ENCODE results near the gene BEGAIN.

BEGAIN gene

GRCh38 chr14:100541621-100542560 lies 45.3 kb downstream of the BEGAIN start:
- no peak overlapping the region for H3K27ac ChIP-seq (ENCODE audit: insufficient read depth, low read length, poor library complexity, severe bottlenecking)
- no peaks in the 10 kb centered on the region for H3K9me3 ChIP-seq (ENCODE audit: control insufficient read depth, low read length)
- peaks cover 4% of the 10 kb centered on the region for H3K4me1 ChIP-seq (ENCODE audit: control insufficient read depth, insufficient read depth, low read length, poor library complexity, severe bottlenecking)
- H3K36me3 ChIP-seq (ENCODE audit: control insufficient read depth, insufficient read depth, low read length), result no peaks in the 10 kb centered on the region
- DNase-seq, result no peak
- no peak overlapping the region for H3K4me3 ChIP-seq (ENCODE audit: insufficient read depth, low read depth, low read length, poor library complexity, severe bottlenecking)
- no peaks in the 10 kb centered on the region for H3K27me3 ChIP-seq (replicated peaks; ENCODE audit: control insufficient read depth, insufficient read depth, low read length, poor library complexity, severe bottlenecking)

- no peaks in the 10 kb centered on the region for H3K9me3 ChIP-seq (ENCODE audit: control insufficient read depth, low read length)
- no peaks in the 10 kb centered on the region for H3K4me1 ChIP-seq (ENCODE audit: control insufficient read depth, insufficient read depth, low read length, poor library complexity, severe bottlenecking)
- no peak overlapping the region for H3K4me3 ChIP-seq (ENCODE audit: insufficient read depth, low read depth, low read length, poor library complexity, severe bottlenecking)
- no peaks in the 10 kb centered on the region for H3K27me3 ChIP-seq (replicated peaks; ENCODE audit: control insufficient read depth, insufficient read depth, low read length, poor library complexity, severe bottlenecking)
- DNase-seq, result no peak
- no peaks in the 10 kb centered on the region for H3K36me3 ChIP-seq (ENCODE audit: control insufficient read depth, insufficient read depth, low read length)
- H3K27ac ChIP-seq (ENCODE audit: insufficient read depth, low read length, poor library complexity, severe bottlenecking), result no peak overlapping the region
Measured at GRCh38 chr14:100540926-100541620, 46.1 kb downstream of the BEGAIN start.

GRCh38 chr14:100540141-100540925 lies 46.9 kb downstream of the BEGAIN start:
- H3K9me3 ChIP-seq (ENCODE audit: control insufficient read depth, low read length), result no peaks in the 10 kb centered on the region
- no peak for DNase-seq
- no peaks in the 10 kb centered on the region for H3K27me3 ChIP-seq (replicated peaks; ENCODE audit: control insufficient read depth, insufficient read depth, low read length, poor library complexity, severe bottlenecking)

GRCh38 chr14:100539766-100540140 lies 47.5 kb downstream of the BEGAIN start:
- no peaks in the 10 kb centered on the region for H3K4me1 ChIP-seq (ENCODE audit: control insufficient read depth, insufficient read depth, low read length, poor library complexity, severe bottlenecking)
- H3K27ac ChIP-seq (ENCODE audit: insufficient read depth, low read length, poor library complexity, severe bottlenecking), result no peak overlapping the region
- no peaks in the 10 kb centered on the region for H3K9me3 ChIP-seq (ENCODE audit: control insufficient read depth, low read length)
- DNase-seq, result no peak
- H3K36me3 ChIP-seq (ENCODE audit: control insufficient read depth, insufficient read depth, low read length), result no peaks in the 10 kb centered on the region
- H3K27me3 ChIP-seq (replicated peaks; ENCODE audit: control insufficient read depth, insufficient read depth, low read length, poor library complexity, severe bottlenecking), result no peaks in the 10 kb centered on the region
- H3K4me3 ChIP-seq (ENCODE audit: insufficient read depth, low read depth, low read length, poor library complexity, severe bottlenecking), result no peak overlapping the region

More at GRCh38 chr14:100540141-100540925, 46.9 kb downstream of the BEGAIN start:
- Histone ChIP-seq H3K27ac (ENCODE audit: insufficient read depth, low read length, poor library complexity, severe bottlenecking) (no peak overlapping the region), H3K4me3 (ENCODE audit: insufficient read depth, low read depth, low read length, poor library complexity, severe bottlenecking) (no peak overlapping the region), H3K4me1 (ENCODE audit: control insufficient read depth, insufficient read depth, low read length, poor library complexity, severe bottlenecking) (no peaks in the 10 kb centered on the region), H3K36me3 (ENCODE audit: control insufficient read depth, insufficient read depth, low read length) (no peaks in the 10 kb centered on the region)

- no peaks in the 10 kb centered on the region for H3K9me3 ChIP-seq (ENCODE audit: control insufficient read depth, low read length)
- H3K4me1 ChIP-seq (ENCODE audit: control insufficient read depth, insufficient read depth, low read length, poor library complexity, severe bottlenecking), result no peaks in the 10 kb centered on the region
- no peaks in the 10 kb centered on the region for H3K27me3 ChIP-seq (replicated peaks; ENCODE audit: control insufficient read depth, insufficient read depth, low read length, poor library complexity, severe bottlenecking)
- DNase-seq, result no peak
- no peak overlapping the region for H3K27ac ChIP-seq (ENCODE audit: insufficient read depth, low read length, poor library complexity, severe bottlenecking)
- H3K36me3 ChIP-seq (ENCODE audit: control insufficient read depth, insufficient read depth, low read length), result no peaks in the 10 kb centered on the region
- H3K4me3 ChIP-seq (ENCODE audit: insufficient read depth, low read depth, low read length, poor library complexity, severe bottlenecking), result no peak overlapping the region
Measured at GRCh38 chr14:100539003-100539660, 48.1 kb downstream of the BEGAIN start.

- H3K9me3 ChIP-seq (ENCODE audit: control insufficient read depth, low read length), result no peaks in the 10 kb centered on the region
- no peak overlapping the region for H3K4me3 ChIP-seq (ENCODE audit: insufficient read depth, low read depth, low read length, poor library complexity, severe bottlenecking)
- peaks cover 3% of the 10 kb centered on the region for H3K4me1 ChIP-seq (ENCODE audit: control insufficient read depth, insufficient read depth, low read length, poor library complexity, severe bottlenecking)
- DNase-seq, result no peak
- H3K36me3 ChIP-seq (ENCODE audit: control insufficient read depth, insufficient read depth, low read length), result no peaks in the 10 kb centered on the region
- no peaks in the 10 kb centered on the region for H3K27me3 ChIP-seq (replicated peaks; ENCODE audit: control insufficient read depth, insufficient read depth, low read length, poor library complexity, severe bottlenecking)
- H3K27ac ChIP-seq (ENCODE audit: insufficient read depth, low read length, poor library complexity, severe bottlenecking), result no peak overlapping the region
Measured at GRCh38 chr14:100538351-100539002, 48.7 kb downstream of the BEGAIN start.

GRCh38 chr14:100537446-100538350 lies 49.5 kb downstream of the BEGAIN start:
- peaks cover 3% of the 10 kb centered on the region for H3K4me1 ChIP-seq (ENCODE audit: control insufficient read depth, insufficient read depth, low read length, poor library complexity, severe bottlenecking)
- DNase-seq, result no peak
- no peaks in the 10 kb centered on the region for H3K36me3 ChIP-seq (ENCODE audit: control insufficient read depth, insufficient read depth, low read length)
- H3K27me3 ChIP-seq (replicated peaks; ENCODE audit: control insufficient read depth, insufficient read depth, low read length, poor library complexity, severe bottlenecking), result no peaks in the 10 kb centered on the region
- no peak overlapping the region for H3K27ac ChIP-seq (ENCODE audit: insufficient read depth, low read length, poor library complexity, severe bottlenecking)
- no peak overlapping the region for H3K4me3 ChIP-seq (ENCODE audit: insufficient read depth, low read depth, low read length, poor library complexity, severe bottlenecking)
- no peaks in the 10 kb centered on the region for H3K9me3 ChIP-seq (ENCODE audit: control insufficient read depth, low read length)

- DNase-seq, result no peak
- H3K36me3 ChIP-seq (ENCODE audit: control insufficient read depth, insufficient read depth, low read length), result no peaks in the 10 kb centered on the region
- no peaks in the 10 kb centered on the region for H3K27me3 ChIP-seq (replicated peaks; ENCODE audit: control insufficient read depth, insufficient read depth, low read length, poor library complexity, severe bottlenecking)
- H3K27ac ChIP-seq (ENCODE audit: insufficient read depth, low read length, poor library complexity, severe bottlenecking), result no peak overlapping the region
- H3K4me1 ChIP-seq (ENCODE audit: control insufficient read depth, insufficient read depth, low read length, poor library complexity, severe bottlenecking), result peaks cover 3% of the 10 kb centered on the region
- no peaks in the 10 kb centered on the region for H3K9me3 ChIP-seq (ENCODE audit: control insufficient read depth, low read length)
- no peak overlapping the region for H3K4me3 ChIP-seq (ENCODE audit: insufficient read depth, low read depth, low read length, poor library complexity, severe bottlenecking)
Measured at GRCh38 chr14:100536721-100537445, 50.3 kb downstream of the BEGAIN start.

All from effector memory CD4-positive, alpha-beta T cell (primary cell).